B cell (primary cell): Measurements from ENCODE around the gene CLEC11A. TPM values are rescaled to one million over a fixed set of nuclear protein-coding genes. Genes with fewer than 3 reads are reported as not detected.

Experiments
- ATAC-seq: fragments of 200-7000 bp; cut with Tn5 transposase; one replicate; pipeline ENCODE4 v1.10.0; 2021; ENCODE audit warnings: low read depth, mild to moderate bottlenecking, moderate number of reproducible peaks, moderate library complexity
- CTCF ChIA-PET: fragments of 350-600 bp; sonication (Branson Sonifier 250); formaldehyde crosslinking; loops from one replicate; lab custom pipeline; 2021; ENCODE audit warnings: antibody characterized with exemption, inconsistent platforms; lab: Charles Lee
- POLR2A ChIA-PET: fragments of 350-600 bp; sonication (Branson Sonifier 250); formaldehyde crosslinking; loops from one replicate; lab custom pipeline; 2021; ENCODE audit warnings: antibody characterized with exemption; lab: Charles Lee
- DNase-seq: peaks from one replicate; pipeline ENCODE4 v3.0.0; 2013
- H2AFZ ChIP-seq: 2 replicates; pipeline ENCODE4 v1.6.1; 2012; ENCODE audit warnings: mild to moderate bottlenecking, low read depth, low read length; ENCODE audit not compliant: insufficient read depth, poor library complexity, severe bottlenecking
- H3K27ac ChIP-seq, 2 donors: 1 replicate in 1 of 2; 2 replicates in 1 of 2; pipeline ENCODE4 v1.5.1; 2012 to 2013; ENCODE audit warnings: low read length in 2 of 2, mild to moderate bottlenecking in 2 of 2, moderate library complexity in 1 of 2
- H3K27me3 ChIP-seq, 4 experiments: fragments of 200-600 bp in 1 of 4; sonication (generic) in 1 of 4; replicated peaks in 1 of 4; 1 replicate in 2 of 4; 2 replicates in 2 of 4; pipeline versions ENCODE4 v1.6.1 to v1.7.0; 2013 to 2016; ENCODE audit warnings: low read length in 3 of 4, mild to moderate bottlenecking in 2 of 4, mixed read lengths in 1 of 4, moderate library complexity in 1 of 4; ENCODE audit not compliant: insufficient read depth in 4 of 4, control insufficient read depth in 3 of 4; ENCODE audit errors: control extremely low read depth in 1 of 4
- H3K36me3 ChIP-seq, 2 experiments: replicated peaks in 1 of 2; 1 replicate in 1 of 2; 2 replicates in 1 of 2; pipeline versions ENCODE4 v1.6.1 to v1.7.1; 2013; ENCODE audit warnings: low read length in 1 of 2; ENCODE audit not compliant: insufficient read depth in 2 of 2, control insufficient read depth in 1 of 2; ENCODE audit errors: control extremely low read depth in 1 of 2, extremely low read depth in 1 of 2
- H3K4me1 ChIP-seq, 2 donors: fragments of 200-600 bp in 1 of 2; sonication (generic) in 1 of 2; 1 replicate in 1 of 2; 2 replicates in 1 of 2; pipeline versions ENCODE4 v1.5.1 to v1.6.1; 2013 to 2017; ENCODE audit warnings: low read length in 2 of 2; ENCODE audit not compliant: control insufficient read depth in 2 of 2, insufficient read depth in 2 of 2
- H3K4me2 ChIP-seq: replicated peaks from 2 replicates; pipeline ENCODE3; 2012; ENCODE audit warnings: mild to moderate bottlenecking, low read depth, low read length; ENCODE audit not compliant: poor library complexity, severe bottlenecking
- H3K4me3 ChIP-seq, 5 experiments: fragments of 200-600 bp in 1 of 5; sonication (generic) in 1 of 5; 1 replicate in 3 of 5; 2 replicates in 2 of 5; pipeline versions ENCODE4 v1.5.1 to v1.7.0; 2011 to 2016; ENCODE audit warnings: low read length in 4 of 5, mild to moderate bottlenecking in 4 of 5, low read depth in 2 of 5, control low read depth in 1 of 5, moderate library complexity in 1 of 5; ENCODE audit not compliant: insufficient read depth in 1 of 5; ENCODE audit errors: control extremely low read depth in 1 of 5, extremely low read depth in 1 of 5
- H3K79me2 ChIP-seq: fragments of 200-600 bp; sonication (generic); one replicate; pipeline ENCODE4 v1.6.0; 2016; ENCODE audit warnings: low read length; ENCODE audit not compliant: control insufficient read depth, insufficient read depth
- H3K9ac ChIP-seq: fragments of 200-600 bp; sonication (generic); 2 replicates; pipeline ENCODE4 v1.6.1; 2017; ENCODE audit warnings: mild to moderate bottlenecking, low read length, moderate library complexity
- H3K9me3 ChIP-seq, 3 donors: one replicate each; pipeline versions ENCODE4 v1.6.1 to v1.7.1; 2013; ENCODE audit warnings: low read length in 2 of 3; ENCODE audit not compliant: control insufficient read depth in 2 of 3, insufficient read depth in 1 of 3; ENCODE audit errors: control extremely low read depth in 1 of 3
- H4K20me1 ChIP-seq: 2 replicates; pipeline ENCODE4 v1.6.0; 2012; ENCODE audit warnings: mild to moderate bottlenecking, low read length; ENCODE audit not compliant: insufficient read depth, control insufficient read depth, poor library complexity, severe bottlenecking
- H3K27ac Mint-ChIP-seq: one replicate; pipeline ENCODE4 v1.8.0; 2021; ENCODE audit warnings: mixed read lengths
- H3K27me3 Mint-ChIP-seq: one replicate; pipeline ENCODE4 v1.8.0; 2021; ENCODE audit warnings: mixed read lengths
- H3K4me1 Mint-ChIP-seq: one replicate; pipeline ENCODE4 v1.8.0; 2021; ENCODE audit warnings: mixed read lengths
- H3K4me3 Mint-ChIP-seq: one replicate; pipeline ENCODE4 v1.8.0; 2021; ENCODE audit warnings: mixed read lengths
- H3K9me3 Mint-ChIP-seq: one replicate; pipeline ENCODE4 v1.8.0; 2022; ENCODE audit warnings: mixed read lengths; ENCODE audit not compliant: insufficient read depth
- CTCF ChIP-seq: fragments of 200-600 bp; IDR thresholded peaks from one replicate; pipeline ENCODE4 v1.8.0; 2022; ENCODE audit warnings: antibody characterized with exemption, mild to moderate bottlenecking
- EZH2 ChIP-seq: IDR thresholded peaks from 2 replicates; pipeline ENCODE4 v1.6.1; 2012; ENCODE audit warnings: borderline replicate concordance, low read depth, mild to moderate bottlenecking, moderate library complexity, low read length; ENCODE audit not compliant: insufficient read depth, poor library complexity, severe bottlenecking
- WGBS: methylation state at CpG from one replicate; pipeline ENCODE4 v1.1.5; 2013; ENCODE audit warnings: missing lambda C conversion rate; ENCODE audit not compliant: insufficient coverage; 5-methylcytosine and 5-hydroxymethylcytosine counted together
- intact Hi-C: fragments of 100-400 bp; cut with micrococcal nuclease; formaldehyde crosslinking; loops from one replicate; pipeline ENCODE4 v1.10.0; 2022
- polyA plus RNA-seq: library from polyadenylated mRNA; depleted of rRNA; stranded (reverse); fragments of >200 nt; gene quantifications from 2 replicates; pipeline ENCODE4 v1.2.3, GENCODE V29; 2012
- total RNA-seq, 2 donors: library from RNA; stranded (reverse); fragments of 120-200 nt in 1 of 2; gene quantifications; 1 replicate in 1 of 2; 2 replicates in 1 of 2; pipeline versions ENCODE4 v1.2.3 to v1.2.4, GENCODE V29; 2013 to 2022

CLEC11A gene
- total and polyA plus RNA-seq, 2 donors (not counting 1 experiment from before 2014, with no cell fraction given) = 0.52 to 1.6 TPM

- CTCF ChIA-PET = interaction anchor here (1.1 kb wide), 1 partner anchor 71 kb away, joined by 3 read pairs; no protein-coding TSS in a partner anchor
- 69% methylated on average over 15 of the region's 18 CpGs for WGBS
These were observed 18.2 kb downstream of the CLEC11A start for GRCh38 chr19:50741179-50741933.

More at GRCh38 chr19:50741179-50741933, 18.2 kb downstream of the CLEC11A start:
- H3K4me1 Mint-ChIP-seq = no peaks in the 10 kb centered on the region
- H3K9me3 Mint-ChIP-seq = no peaks in the 10 kb centered on the region
- Histone ChIP-seq H4K20me1 (no peaks in the 10 kb centered on the region), H2AFZ (no peak overlapping the region), H3K79me2 (no peaks in the 10 kb centered on the region), H3K36me3 (no peaks in the 10 kb centered on the region), H3K27me3 (peaks cover 0 to 17% (median 4%) of the 10 kb centered on the region in 4 experiments), H3K9ac (no peak overlapping the region), H3K4me3 (no peak overlapping the region), H3K9me3 (peaks cover 0 to 7% (median 0%) of the 10 kb centered on the region in 3 donors), H3K4me2 (no peak overlapping the region), H3K27ac (no peak overlapping the region), H3K4me1 (no peaks in the 10 kb centered on the region)
- ATAC-seq (no peak), DNase-seq (no peak)
- TF ChIP-seq CTCF (no peak), EZH2 (no peak)
- peaks cover 47% of the 10 kb centered on the region for H3K27me3 Mint-ChIP-seq
- H3K4me3 Mint-ChIP-seq = no peak overlapping the region
- POLR2A ChIA-PET = no interaction called here
- no peak overlapping the region for H3K27ac Mint-ChIP-seq
- intact Hi-C loops = no loop called here
